ENCODE measurements around the gene BRD9.
"Not testable (repeated sequence)": the region's sequence is repeated elsewhere in the genome, so short reads cannot be mapped to it uniquely, and the experiment has no call there.

Gene BRD9

GRCh38 chr5:900781-901180 lies 8.2 kb upstream of the BRD9 start:
- no peak for DNase-seq

DNA sequence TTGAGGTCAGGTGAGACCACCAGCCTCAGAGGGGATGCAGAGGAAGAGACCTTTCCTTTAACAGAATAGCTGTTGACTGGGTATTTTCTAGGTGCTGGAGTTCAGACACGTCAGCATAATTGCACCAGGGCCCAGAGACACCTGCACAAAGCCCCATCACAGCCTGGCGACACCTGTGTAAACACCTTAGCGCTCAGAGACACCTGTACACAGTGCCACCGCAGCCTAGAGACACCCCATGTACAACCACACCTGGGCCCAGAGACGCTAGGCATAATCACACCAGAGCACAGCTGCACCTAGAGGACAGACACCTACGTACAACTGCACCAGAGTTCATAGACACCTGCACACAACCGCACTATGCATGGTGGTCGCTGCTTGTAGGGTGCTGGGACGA lies 1.1 kb upstream of the BRD9 start:
- no peak for DNase-seq

GRCh38 chr5:893137-893506 lies 521 bp upstream of the BRD9 start:
- DNase-seq = no peak

GRCh38 chr5:891837-892393 lies 686 bp downstream of the BRD9 start:
- DNase-seq = no peak

DNA sequence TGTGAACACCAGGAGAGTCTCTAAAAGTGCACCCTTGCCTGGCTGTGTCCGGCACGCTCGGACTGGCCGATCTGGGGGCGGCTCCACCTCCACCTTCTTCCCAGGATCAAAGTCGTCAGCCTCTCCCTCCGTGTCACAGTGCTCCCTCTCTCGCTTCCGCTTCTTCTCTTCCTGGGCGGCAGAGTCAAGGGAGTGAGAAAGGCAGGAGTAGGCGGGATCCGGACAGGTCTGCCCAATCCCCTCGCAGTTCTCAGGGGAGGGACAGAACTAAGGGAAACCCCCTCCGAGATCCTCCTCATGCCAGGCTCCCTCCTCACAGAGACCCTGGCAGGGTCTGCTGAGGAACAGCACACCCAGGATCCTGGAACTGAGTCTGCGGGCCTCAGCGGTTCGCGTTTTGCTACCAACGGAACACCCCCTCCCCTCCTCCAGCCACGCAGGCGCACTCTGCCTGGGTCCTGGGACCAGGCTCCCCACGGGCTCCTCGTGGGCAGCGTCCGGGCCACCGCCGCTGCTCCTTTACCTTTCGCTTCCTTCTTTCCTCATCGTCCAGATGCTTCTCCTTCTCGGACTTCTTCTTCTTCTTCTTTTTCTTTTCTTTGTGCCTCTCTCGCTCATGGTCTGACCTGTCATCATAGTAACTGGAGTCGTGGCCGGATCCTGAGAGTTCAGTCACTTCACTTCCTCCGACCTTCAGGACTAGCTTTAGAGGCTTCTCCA lies 1.3 kb downstream of the BRD9 start:
- no peak for DNase-seq

DNA sequence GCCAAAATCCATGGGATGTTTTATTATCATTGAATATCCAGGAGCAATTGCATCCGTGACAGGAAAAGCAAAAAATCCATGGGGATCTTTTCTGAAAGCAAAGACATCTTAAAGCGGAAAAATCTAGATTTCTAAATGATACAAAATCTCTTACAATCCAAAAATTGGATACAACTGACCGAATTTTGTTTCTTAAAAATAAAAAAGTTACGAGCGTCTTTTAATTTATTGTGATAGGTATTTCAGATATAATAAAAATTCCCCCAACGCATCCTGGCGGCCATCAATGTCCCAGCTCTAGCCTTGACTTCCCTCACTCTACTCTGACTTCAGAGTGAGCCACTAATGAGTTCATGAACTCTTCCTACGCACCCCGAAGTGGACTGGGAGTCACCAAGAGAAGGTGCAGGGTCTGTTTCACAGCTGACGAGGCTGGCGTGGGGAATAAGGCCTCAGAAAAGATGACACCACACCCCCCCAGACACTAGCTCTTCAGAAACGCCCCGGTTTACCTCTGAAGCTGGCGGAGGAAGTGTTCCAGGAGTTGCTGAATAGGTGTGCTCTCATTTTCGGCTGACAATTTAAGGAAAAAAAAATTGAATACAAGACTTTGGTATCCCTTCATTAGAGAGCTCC lies 3.4 kb downstream of the BRD9 start:
- no peak for DNase-seq

DNA sequence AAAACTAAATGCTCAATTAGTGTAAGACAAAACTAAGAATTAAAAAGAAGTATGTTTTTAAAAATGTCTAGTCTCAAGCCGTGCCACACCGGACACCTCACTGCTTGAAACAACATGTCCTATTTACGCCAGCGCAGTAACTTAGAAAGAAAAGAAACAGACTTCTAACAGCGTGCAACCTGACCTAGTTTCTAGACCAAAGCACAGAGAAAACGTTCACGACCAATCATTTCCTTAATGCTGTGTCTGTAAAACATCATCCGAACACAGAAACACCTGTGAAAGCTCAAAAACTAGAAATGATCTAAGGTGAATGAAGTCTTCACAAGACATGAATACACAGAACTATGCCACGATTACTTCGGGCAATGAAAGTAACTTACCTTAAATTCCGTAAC lies 4.0 kb downstream of the BRD9 start:
- DNase-seq = no peak

DNA sequence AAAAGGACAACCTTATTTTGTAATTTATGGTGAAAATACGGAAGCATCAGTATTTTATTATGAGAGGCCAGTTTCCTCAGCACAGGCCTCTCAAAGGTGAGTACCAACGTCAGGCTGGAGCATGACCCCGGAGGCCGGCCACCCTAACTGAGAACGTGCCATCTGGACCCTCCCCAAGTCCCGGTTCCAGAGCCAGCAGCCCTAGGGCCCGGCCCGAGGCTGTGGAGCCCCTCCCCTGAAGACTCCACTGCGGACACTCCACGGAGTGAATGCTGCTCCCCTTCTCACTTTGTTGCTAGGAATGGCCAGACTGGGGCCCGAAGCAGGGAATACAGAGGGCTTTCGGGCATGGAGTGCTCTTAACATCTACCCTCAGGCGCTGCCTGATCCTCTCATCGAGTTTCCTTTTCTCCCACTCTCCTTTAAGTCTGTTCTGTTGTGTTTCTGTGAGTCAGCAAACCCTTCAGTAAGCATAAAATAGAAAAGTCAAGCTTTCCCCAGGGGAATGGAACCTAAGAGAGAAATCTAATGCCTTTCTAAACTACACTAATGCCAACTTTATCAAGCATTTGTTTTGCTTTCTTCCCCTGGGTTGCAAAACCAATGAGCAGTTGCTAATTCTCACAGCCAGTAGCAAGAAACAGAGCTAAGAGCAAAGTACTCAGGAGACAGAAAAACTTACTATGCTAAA lies 4.5 kb downstream of the BRD9 start:
- DNase-seq = no peak

GRCh38 chr5:886716-887325 lies 5.8 kb downstream of the BRD9 start:
- DNase-seq = no peak

DNA sequence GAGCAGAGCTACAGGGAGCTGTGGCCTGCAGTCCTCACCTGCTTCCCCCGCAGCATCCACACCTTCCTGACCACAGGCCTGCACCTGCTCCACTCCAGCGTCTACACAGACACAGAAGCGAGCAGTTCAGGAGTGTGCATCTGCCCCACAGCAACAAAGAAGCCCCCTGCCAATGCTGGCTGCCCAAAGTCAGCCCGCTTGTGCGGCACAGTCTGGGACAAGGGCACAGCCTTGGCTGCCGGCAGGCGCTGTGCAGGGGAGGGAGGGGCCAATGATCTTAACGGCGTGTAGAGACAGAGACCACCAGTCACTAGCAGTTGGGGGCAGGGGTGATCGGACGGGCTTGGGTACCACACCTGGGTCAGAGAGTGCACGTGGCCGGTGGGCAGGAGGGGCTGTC lies 6.6 kb downstream of the BRD9 start:
- no peak for DNase-seq

DNA sequence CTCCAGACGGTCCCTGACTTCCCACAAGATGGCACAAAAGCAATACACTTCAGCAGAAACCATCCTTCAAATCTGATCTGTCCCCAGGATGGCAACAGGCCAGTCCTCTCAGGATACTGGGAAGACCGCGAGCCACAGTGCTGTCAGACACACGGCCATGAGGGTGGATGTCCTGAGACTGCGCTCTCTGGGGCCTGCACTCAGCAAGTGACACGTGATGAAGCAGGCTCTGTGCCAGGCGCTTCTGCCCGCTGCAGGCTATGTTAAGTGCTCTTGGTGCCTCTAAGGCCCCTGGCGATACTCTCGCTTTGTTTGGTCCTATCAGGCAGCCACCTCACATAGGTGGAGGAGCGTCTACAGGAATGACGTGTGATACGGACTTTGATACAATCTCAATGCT lies 7.1 kb downstream of the BRD9 start:
- no peak for DNase-seq

GRCh38 chr5:885127-885442 lies 7.5 kb downstream of the BRD9 start:
- no peak for DNase-seq

DNA sequence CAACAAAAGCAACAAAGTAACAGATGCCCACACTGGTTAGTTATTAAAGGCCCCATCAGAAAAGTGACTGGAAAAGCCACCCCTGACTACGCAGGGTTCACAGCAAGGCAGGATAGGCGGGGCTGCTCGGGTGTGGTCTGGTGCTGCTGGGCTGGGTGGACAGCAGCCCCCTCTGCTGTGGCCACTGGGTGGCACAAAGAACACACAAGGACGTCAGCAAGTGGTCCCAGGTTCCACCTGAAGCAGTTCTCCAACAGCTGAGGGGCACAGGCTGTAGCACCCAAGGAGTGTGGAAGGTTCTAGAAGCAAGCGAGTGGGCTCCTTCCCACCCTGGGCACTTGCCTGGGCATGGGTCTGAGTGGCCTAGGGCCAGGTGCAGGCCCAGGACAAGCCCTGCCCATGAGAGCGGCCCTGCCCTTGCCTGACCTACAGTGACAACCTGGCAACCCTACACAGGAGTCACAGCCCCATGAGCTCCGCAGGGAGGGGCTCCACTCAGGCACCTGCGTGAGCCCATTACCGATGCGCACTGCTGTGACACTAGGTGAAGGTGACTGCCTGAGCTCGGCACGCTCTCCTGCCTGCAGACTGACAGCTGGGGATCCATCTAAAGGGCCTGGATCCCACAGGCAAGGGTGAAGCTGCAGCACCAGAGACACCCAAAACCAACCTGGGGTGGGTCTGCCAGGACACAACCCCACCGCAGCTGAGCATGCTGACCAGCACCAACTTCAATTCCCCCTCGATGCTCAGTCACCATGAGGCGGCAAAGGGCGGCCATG lies 8.1 kb downstream of the BRD9 start:
- DNase-seq = no peak

GRCh38 chr5:883475-884181 lies 9.0 kb downstream of the BRD9 start:
- no peak for DNase-seq

DNA sequence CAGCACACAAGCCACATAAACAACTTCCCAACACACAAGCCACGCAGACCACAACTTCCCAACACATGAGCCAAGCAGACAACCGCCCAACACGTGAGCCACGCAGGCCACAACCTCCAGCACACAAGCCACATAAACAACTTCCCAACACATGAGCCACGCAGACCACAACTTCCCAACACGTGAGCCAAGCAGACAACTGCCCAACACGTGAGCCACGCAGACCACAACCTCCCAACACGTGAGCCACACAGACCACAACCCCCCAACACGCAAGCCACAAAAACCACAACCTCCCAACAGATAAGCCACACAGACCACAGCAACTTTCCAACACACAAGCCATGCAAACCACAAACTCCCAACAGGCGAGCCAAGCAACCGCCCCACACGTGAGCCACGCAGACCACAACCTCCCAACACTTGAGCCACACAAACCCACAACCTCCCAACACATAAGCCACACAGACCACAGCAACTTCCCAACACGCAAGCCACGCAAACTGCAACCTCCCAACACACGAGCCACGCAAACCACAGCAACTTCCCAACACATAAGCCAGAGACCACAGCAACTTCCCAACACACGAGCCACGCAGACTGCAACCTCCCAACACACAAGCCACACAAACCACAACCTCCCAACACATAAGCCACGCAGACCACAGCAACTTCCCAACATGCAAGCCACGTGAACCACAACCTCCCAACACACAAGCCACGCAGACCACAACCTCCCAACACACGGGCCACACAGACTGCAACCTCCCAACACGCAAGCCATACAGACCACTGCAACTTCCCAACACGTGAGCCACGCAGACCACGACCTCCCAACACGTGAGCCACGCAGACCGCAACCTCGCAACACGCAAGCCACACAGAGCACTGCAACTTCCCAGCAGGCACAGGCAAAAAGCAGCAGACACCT lies 10.1 kb downstream of the BRD9 start:
- DNase-seq = no peak

DNA sequence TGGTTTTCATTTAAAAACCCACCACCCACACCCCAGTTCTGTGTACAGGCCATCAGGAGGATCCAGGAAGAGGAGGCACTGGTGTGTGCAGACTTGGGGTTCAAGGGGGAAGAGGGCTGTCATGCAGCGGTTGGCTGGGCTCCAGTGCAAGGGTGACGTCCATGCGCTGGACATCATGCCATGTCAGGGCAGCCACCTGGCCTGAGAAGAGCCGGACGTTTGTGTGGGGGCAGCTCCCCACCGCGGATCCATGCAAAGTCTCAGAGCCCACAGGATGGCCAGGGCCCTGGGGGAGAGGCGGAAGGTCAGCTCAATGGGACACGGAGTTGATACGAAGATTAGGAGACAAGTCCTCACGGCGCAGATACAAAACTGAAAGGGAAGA lies 11.1 kb downstream of the BRD9 start:
- no peak for DNase-seq

DNA sequence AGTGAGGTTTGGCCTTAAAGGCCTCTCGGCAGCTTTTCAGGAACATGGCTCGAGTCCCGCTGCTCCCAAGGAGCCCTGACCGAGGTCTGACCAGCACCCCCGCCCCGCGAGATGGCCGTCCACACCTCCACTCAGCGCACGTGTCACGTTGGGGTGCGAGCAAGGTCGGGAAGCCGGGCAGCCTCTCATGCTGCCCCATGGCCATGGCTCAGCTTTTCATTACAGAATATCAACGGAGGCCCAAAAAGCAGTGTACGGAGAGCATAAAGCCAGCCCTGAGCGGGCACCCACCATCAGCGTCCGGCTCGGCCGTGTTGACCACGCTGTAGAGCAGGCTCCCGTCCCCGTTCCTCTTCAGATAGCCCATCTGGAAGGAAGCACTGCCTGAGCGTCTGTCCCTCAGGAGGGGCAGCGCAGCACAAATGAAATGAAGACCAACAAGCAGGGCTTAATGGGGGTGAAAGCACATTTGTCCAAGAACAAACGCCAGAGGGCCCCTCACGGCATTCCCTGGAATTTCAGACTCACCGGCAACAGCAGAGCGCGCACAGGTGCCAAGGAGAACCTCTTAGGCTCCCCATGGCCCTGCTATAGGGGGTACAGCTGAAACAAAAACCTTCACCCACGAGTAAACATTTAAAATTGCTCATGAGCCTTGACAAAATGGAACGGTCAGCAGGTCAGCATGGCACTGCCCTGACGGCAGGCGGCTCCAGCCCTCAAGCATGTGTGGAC lies 11.6 kb downstream of the BRD9 start:
- no peak for DNase-seq

DNA sequence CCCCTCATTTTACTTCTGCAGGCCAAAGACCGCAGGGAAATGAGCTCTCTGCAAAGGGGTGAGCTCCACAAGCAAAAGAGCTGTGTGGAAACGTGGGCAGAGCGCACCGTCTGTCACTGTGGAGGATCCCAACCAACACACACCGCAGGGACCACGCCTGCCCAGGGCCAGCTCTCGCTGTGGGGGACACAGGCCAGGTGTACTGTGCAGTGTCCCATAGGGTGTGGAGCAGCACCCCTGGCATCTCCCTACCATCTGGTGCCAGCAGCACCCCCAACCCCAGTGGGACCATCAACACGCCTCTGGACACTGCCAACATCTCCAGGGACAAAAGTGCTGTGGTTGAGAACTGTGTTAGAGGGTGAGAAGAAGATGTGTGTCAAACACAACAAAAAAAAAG lies 13.9 kb downstream of the BRD9 start:
- DNase-seq = not testable (repeated sequence)

DNA sequence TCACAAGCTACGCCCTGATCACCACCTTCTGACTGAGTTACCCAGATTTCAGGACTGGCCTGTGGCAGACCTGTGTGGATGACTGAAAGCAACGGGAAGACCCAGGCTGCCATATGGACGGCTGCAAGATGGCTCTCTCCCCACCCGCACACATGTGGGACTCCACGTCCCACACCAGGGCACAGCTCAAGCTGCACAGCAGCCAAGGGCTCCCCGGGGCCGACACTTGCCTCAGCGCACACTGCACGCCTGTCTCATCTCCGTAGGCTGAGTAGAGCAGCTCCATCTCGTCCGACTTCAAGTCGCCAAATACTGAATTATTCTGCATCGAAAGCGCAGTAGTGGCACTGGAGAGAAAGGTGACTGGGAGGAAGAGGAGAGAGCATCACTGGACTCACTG lies 14.5 kb downstream of the BRD9 start:
- DNase-seq = no peak
